HG03520 (cell line): Measurements from ENCODE around the gene AMIGO3.
"Not testable (repeated sequence)": the region's sequence is repeated elsewhere in the genome, so short reads cannot be mapped to it uniquely, and the experiment has no call there.

Source experiments
- ATAC-seq: cut with Tn5 transposase; IDR thresholded peaks from one replicate; pipeline ENCODE4 v1.9.1; 2021; ENCODE audit warnings: mild to moderate bottlenecking, moderate library complexity; ENCODE audit not compliant: unreplicated experiment

Gene AMIGO3

GRCh38 chr3:49689908-49690624, 29.4 kb downstream of the AMIGO3 start:
- not testable (repeated sequence) for ATAC-seq

GRCh38 chr3:49689046-49689907, 30.2 kb downstream of the AMIGO3 start, which contains the start of the genes MST1 and RNF123:
Gene MST1, minus strand, starts transcription at chr3:49689474. Its CDS starts 783 bp downstream, at chr3:49688691.
Gene RNF123, plus strand, starts transcription at chr3:49689557. Its CDS starts 1,609 bp downstream, at chr3:49691166.
- peak; percentile 47 for ATAC-seq

GRCh38 chr3:49688338-49689045, 31.0 kb downstream of the AMIGO3 start:
- ATAC-seq, result peak; percentile 4

- not testable (repeated sequence) for ATAC-seq
These were observed 32.1 kb downstream of the AMIGO3 start for GRCh38 chr3:49687424-49687795.

GRCh38 chr3:49686769-49687423, 32.6 kb downstream of the AMIGO3 start:
- ATAC-seq, result not testable (repeated sequence)

GRCh38 chr3:49686346-49686745, 33.1 kb downstream of the AMIGO3 start:
- not testable (repeated sequence) for ATAC-seq

- not testable (repeated sequence) for ATAC-seq
These were observed 33.6 kb downstream of the AMIGO3 start for GRCh38 chr3:49685846-49686245.

- ATAC-seq, result not testable (repeated sequence)
These were observed 34.4 kb downstream of the AMIGO3 start for GRCh38 chr3:49685103-49685502.

- not testable (repeated sequence) for ATAC-seq
These were observed 35.0 kb downstream of the AMIGO3 start for GRCh38 chr3:49684453-49684852.

- no peak for ATAC-seq
These were observed 36.3 kb downstream of the AMIGO3 start for GRCh38 chr3:49683162-49683561.

GRCh38 chr3:49681543-49681942, 37.9 kb downstream of the AMIGO3 start:
- no peak for ATAC-seq

GRCh38 chr3:49681232-49681522, 38.3 kb downstream of the AMIGO3 start:
- ATAC-seq, result no peak

- ATAC-seq, result no peak
These were observed 38.8 kb downstream of the AMIGO3 start for GRCh38 chr3:49680493-49681231.

- ATAC-seq, result no peak
These were observed 43.6 kb downstream of the AMIGO3 start for GRCh38 chr3:49675912-49676311.

- ATAC-seq, result no peak
These were observed 44.9 kb downstream of the AMIGO3 start for GRCh38 chr3:49674497-49674983.

GRCh38 chr3:49673715-49674496, 45.6 kb downstream of the AMIGO3 start, which contains the start of gene APEH:
Gene APEH, plus strand, starts transcription at chr3:49674351. Its CDS starts 51 bp downstream, at chr3:49674402.
- ATAC-seq, result peak; percentile 60

GRCh38 chr3:49673121-49673714, 46.3 kb downstream of the AMIGO3 start:
- ATAC-seq, result no peak
